GM19372 (cell line): ENCODE measurements around the gene C9orf57.
"Not testable (repeated sequence)": the region's sequence is repeated elsewhere in the genome, so short reads cannot be mapped to it uniquely, and the experiment has no call there.

Experiments used
- ATAC-seq: cut with Tn5 transposase; IDR thresholded peaks from one replicate; pipeline ENCODE4 v1.9.1; 2021; ENCODE audit warnings: mild to moderate bottlenecking, low read depth, moderate library complexity; ENCODE audit not compliant: unreplicated experiment

C9orf57 gene

GRCh38 chr9:72029986-72030385 is 30.4 kb downstream of the C9orf57 start:
- ATAC-seq: no peak

- no peak for ATAC-seq
Measured at GRCh38 chr9:72025906-72026305, 34.5 kb downstream of the C9orf57 start.

- no peak for ATAC-seq
Measured at GRCh38 chr9:72023596-72023995, 36.8 kb downstream of the C9orf57 start.

- no peak for ATAC-seq
Measured at GRCh38 chr9:72022841-72023240, 37.6 kb downstream of the C9orf57 start.

- ATAC-seq: no peak
Measured at GRCh38 chr9:72013292-72013760, 47.1 kb downstream of the C9orf57 start.

GRCh38 chr9:72012646-72013045 is 47.8 kb downstream of the C9orf57 start:
- ATAC-seq: no peak

DNA sequence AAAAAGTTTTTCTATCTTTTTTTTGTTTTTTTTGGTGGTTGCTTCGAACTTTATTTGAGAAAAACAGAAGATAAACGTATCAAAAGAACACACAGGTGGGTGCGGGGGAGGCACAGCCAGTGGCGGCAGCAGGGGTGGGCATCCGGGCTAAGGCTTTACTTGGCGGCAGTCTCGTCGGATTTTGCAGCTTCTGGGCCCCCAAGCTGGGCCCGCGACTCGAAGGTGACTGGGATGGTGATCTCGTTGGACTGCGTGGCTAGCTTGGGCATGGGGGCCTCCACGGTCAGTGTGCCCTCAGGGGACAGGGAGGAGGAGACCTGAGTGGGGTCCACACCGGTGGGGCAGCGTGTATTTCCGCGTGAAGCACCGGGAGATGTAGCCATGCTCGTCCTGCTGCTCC is 52.7 kb downstream of the C9orf57 start:
- not testable (repeated sequence) for ATAC-seq

DNA sequence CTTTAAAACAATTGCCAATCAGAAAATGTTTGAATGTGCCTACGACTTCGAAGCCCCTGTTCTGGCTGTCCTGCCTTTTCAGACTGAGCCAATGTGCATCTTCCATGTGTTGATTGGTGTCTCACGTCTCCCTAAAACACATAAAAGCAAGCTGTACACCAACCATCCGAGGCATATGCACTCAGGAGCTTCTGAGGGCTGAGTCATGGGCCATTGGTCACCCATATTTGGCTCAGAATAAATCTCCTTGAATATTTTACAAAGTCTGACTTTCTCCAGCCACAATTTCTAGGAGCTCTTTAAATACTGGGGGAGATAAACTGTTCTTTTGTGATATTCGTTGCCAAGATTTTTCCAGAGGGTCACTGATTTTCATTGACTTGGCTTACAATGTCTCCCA is 53.9 kb downstream of the C9orf57 start:
- ATAC-seq: no peak

- ATAC-seq: no peak
Measured at GRCh38 chr9:72005451-72005850, 55.0 kb downstream of the C9orf57 start.
